HG03558 (cell line): ENCODE data around the gene PRR5.
"Not testable (repeated sequence)": the region's sequence is repeated elsewhere in the genome, so short reads cannot be mapped to it uniquely, and the experiment has no call there.

Source experiments
- ATAC-seq: cut with Tn5 transposase; IDR thresholded peaks from one replicate; pipeline ENCODE4 v1.9.1; 2021; ENCODE audit warnings: moderate number of reproducible peaks; ENCODE audit not compliant: unreplicated experiment; ENCODE audit errors: extremely low read depth

Gene PRR5

GRCh38 chr22:44701824-44702478 lies at the start of gene PRR5:
Gene PRR5, plus strand, starts transcription at chr22:44702204. Its CDS starts 271 bp downstream, at chr22:44702475.
- no peak for ATAC-seq

GRCh38 chr22:44652866-44653265 lies 49.1 kb upstream of the PRR5 start:
- not testable (repeated sequence) for ATAC-seq

- no peak for ATAC-seq
Measured at GRCh38 chr22:44658311-44658953, 43.6 kb upstream of the PRR5 start.

- ATAC-seq = no peak
Measured at GRCh38 chr22:44659140-44659539, 42.9 kb upstream of the PRR5 start.

GRCh38 chr22:44660051-44660830 lies 41.8 kb upstream of the PRR5 start:
- no peak for ATAC-seq

- no peak for ATAC-seq
Measured at GRCh38 chr22:44661070-44661469, 40.9 kb upstream of the PRR5 start.

GRCh38 chr22:44661659-44662569 lies 40.1 kb upstream of the PRR5 start:
- no peak for ATAC-seq

- no peak for ATAC-seq
Measured at GRCh38 chr22:44663256-44663999, 38.6 kb upstream of the PRR5 start.

GRCh38 chr22:44664149-44664548 lies 37.9 kb upstream of the PRR5 start:
- no peak for ATAC-seq

- no peak for ATAC-seq
Measured at GRCh38 chr22:44665115-44665514, 36.9 kb upstream of the PRR5 start.

GRCh38 chr22:44666207-44666585 lies 35.8 kb upstream of the PRR5 start:
- no peak for ATAC-seq

GRCh38 chr22:44667276-44667675 lies 34.7 kb upstream of the PRR5 start:
- ATAC-seq = no peak

GRCh38 chr22:44667829-44668189 lies 34.2 kb upstream of the PRR5 start:
- ATAC-seq = no peak

- ATAC-seq = no peak
Measured at GRCh38 chr22:44668190-44668885, 33.7 kb upstream of the PRR5 start.

- ATAC-seq = no peak
Measured at GRCh38 chr22:44668886-44669521, 33.0 kb upstream of the PRR5 start.

GRCh38 chr22:44669561-44669976 lies 32.4 kb upstream of the PRR5 start:
- ATAC-seq = no peak

GRCh38 chr22:44670220-44670988 lies 31.6 kb upstream of the PRR5 start:
- no peak for ATAC-seq

- no peak for ATAC-seq
Measured at GRCh38 chr22:44671742-44672141, 30.3 kb upstream of the PRR5 start.
